ENCODE results near the gene VN1R5.
A peak's percentile ranks its signal among the peaks of the same experiment; 100 is the strongest.
"Not testable (repeated sequence)": the region's sequence is repeated elsewhere in the genome, so short reads cannot be mapped to it uniquely, and the experiment has no call there.

VN1R5 gene

GRCh38 chr1:247255772-247256171, at the start of gene VN1R5:
TSS of gene VN1R5 (plus strand) at chr1:247256072.
- DNase-seq (ENCODE audit: low read depth in 2 of 2) = not testable (repeated sequence)

- DNase-seq (ENCODE audit: low read depth in 2 of 2) = no peak
Observed at GRCh38 chr1:247209396-247209795, 46.5 kb upstream of the VN1R5 start.

GRCh38 chr1:247210062-247210375, 45.9 kb upstream of the VN1R5 start:
- DNase-seq (ENCODE audit: low read depth in 2 of 2) = no peak

- DNase-seq (ENCODE audit: low read depth in 2 of 2) = peak; percentile 89 to 91
Observed at GRCh38 chr1:247210376-247211117, 45.3 kb upstream of the VN1R5 start.

- DNase-seq (ENCODE audit: low read depth in 2 of 2) = no peak
Observed at GRCh38 chr1:247211339-247211738, 44.5 kb upstream of the VN1R5 start.

GRCh38 chr1:247212012-247212411, 43.9 kb upstream of the VN1R5 start:
- DNase-seq (ENCODE audit: low read depth in 2 of 2) = no peak

GRCh38 chr1:247212627-247213617, 43.0 kb upstream of the VN1R5 start:
- DNase-seq (ENCODE audit: low read depth in 2 of 2) = no peak

GRCh38 chr1:247216261-247216660, 39.6 kb upstream of the VN1R5 start:
- no peak for DNase-seq (ENCODE audit: low read depth in 2 of 2)

GRCh38 chr1:247218121-247218651, 37.7 kb upstream of the VN1R5 start:
- DNase-seq (ENCODE audit: low read depth in 2 of 2) = no peak

GRCh38 chr1:247220280-247220679, 35.6 kb upstream of the VN1R5 start:
- not testable (repeated sequence) for DNase-seq (ENCODE audit: low read depth in 2 of 2)

GRCh38 chr1:247222840-247223239, 33.0 kb upstream of the VN1R5 start:
- DNase-seq (ENCODE audit: low read depth in 2 of 2) = no peak

- no peak for DNase-seq (ENCODE audit: low read depth in 2 of 2)
Observed at GRCh38 chr1:247224822-247225221, 31.1 kb upstream of the VN1R5 start.

- no peak for DNase-seq (ENCODE audit: low read depth in 2 of 2)
Observed at GRCh38 chr1:247228133-247228532, 27.7 kb upstream of the VN1R5 start.

- DNase-seq (ENCODE audit: low read depth in 2 of 2) = no peak
Observed at GRCh38 chr1:247241691-247242090, 14.2 kb upstream of the VN1R5 start.

- DNase-seq (ENCODE audit: low read depth in 2 of 2) = no peak
Observed at GRCh38 chr1:247243524-247244137, 12.2 kb upstream of the VN1R5 start.

- DNase-seq (ENCODE audit: low read depth in 2 of 2) = no peak
Observed at GRCh38 chr1:247246325-247247115, 9.4 kb upstream of the VN1R5 start.

- no peak for DNase-seq (ENCODE audit: low read depth in 2 of 2)
Observed at GRCh38 chr1:247247568-247247967, 8.3 kb upstream of the VN1R5 start.

GRCh38 chr1:247266053-247266452, 10.2 kb downstream of the VN1R5 start:
- DNase-seq (ENCODE audit: low read depth in 2 of 2) = no peak

GRCh38 chr1:247268390-247269045, 12.6 kb downstream of the VN1R5 start:
- DNase-seq (ENCODE audit: low read depth in 2 of 2) = no peak

- DNase-seq (ENCODE audit: low read depth in 2 of 2) = no peak
Observed at GRCh38 chr1:247269133-247269532, 13.3 kb downstream of the VN1R5 start.

- DNase-seq (ENCODE audit: low read depth in 2 of 2) = no peak
Observed at GRCh38 chr1:247270003-247270402, 14.1 kb downstream of the VN1R5 start.
